HL-60 (cell line): ENCODE measurements around the gene VSNL1.

Experiments used
- DNase-seq, 2 experiments: peaks; one replicate each; pipeline ENCODE4 v3.0.0-alpha.2; 2010 to 2020; ENCODE audit warnings: low read depth in 1 of 2, low spot score in 1 of 2
- H3K27ac ChIP-seq: fragments of 250-450 bp; sonication (Bioruptor Pico); replicated peaks from 2 replicates; pipeline ENCODE4 v1.5.1; 2020; ENCODE audit warnings: mild to moderate bottlenecking, moderate library complexity
- H3K27me3 ChIP-seq: fragments of 250-450 bp; sonication (Bioruptor Pico); 2 replicates; pipeline ENCODE4 v1.5.1; 2021; ENCODE audit warnings: mild to moderate bottlenecking, moderate library complexity; ENCODE audit not compliant: insufficient read depth, poor library complexity, severe bottlenecking
- H3K4me3 ChIP-seq: replicated peaks from 2 replicates; pipeline ENCODE4 v1.5.1; 2011; ENCODE audit warnings: mild to moderate bottlenecking, control low read depth, low read length; ENCODE audit not compliant: insufficient read depth
- GABPA ChIP-seq: IDR thresholded peaks from 2 replicates; pipeline ENCODE4 v1.6.1; 2012; ENCODE audit warnings: low read depth
- POLR2AphosphoS5 ChIP-seq: IDR thresholded peaks from 2 replicates; pipeline ENCODE4 v1.6.1; 2012; ENCODE audit warnings: low read depth
- SPI1 ChIP-seq: IDR thresholded peaks from 2 replicates; pipeline ENCODE4 v1.6.1; 2012; ENCODE audit warnings: low read depth, mild to moderate bottlenecking, borderline replicate concordance
- TF ChIP-seq, protein P1 (sequence below): IDR thresholded peaks from 2 replicates; pipeline ENCODE4 v1.6.1; 2012; ENCODE audit warnings: low read depth; ENCODE audit not compliant: insufficient replicate concordance
- TF ChIP-seq, protein P2 (sequence below): IDR thresholded peaks from one replicate; pipeline ENCODE4 v1.5.1; 2011; ENCODE audit warnings: low read length, control low read depth, inconsistent platforms; ENCODE audit not compliant: insufficient read depth

The VSNL1 gene

DNA sequence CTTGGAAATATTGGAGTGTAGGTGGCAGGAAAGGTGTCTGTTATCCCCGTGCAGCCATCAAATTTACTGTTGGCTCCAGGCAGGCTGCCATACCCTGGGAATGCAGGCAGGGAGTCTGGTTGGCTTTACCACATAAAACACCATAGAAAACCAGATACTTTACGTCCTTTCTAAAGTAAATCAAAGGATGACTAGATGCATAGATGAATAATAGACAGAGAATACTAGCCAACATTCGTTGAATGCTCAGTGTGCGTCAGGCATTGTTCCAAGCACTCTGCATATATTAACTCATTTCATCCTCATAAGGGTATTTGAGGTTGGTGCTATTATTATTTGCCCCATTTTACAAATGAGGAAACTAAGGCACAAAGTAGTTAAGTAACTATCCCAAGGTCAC lies 65.2 kb downstream of the VSNL1 start:
- DNase-seq, result no peak
- no peak overlapping the region for H3K4me3 ChIP-seq
- TF ChIP-seq GABPA (no peak), SPI1 (no peak), POLR2AphosphoS5 (no peak)
- TF ChIP-seq, protein P1, sequence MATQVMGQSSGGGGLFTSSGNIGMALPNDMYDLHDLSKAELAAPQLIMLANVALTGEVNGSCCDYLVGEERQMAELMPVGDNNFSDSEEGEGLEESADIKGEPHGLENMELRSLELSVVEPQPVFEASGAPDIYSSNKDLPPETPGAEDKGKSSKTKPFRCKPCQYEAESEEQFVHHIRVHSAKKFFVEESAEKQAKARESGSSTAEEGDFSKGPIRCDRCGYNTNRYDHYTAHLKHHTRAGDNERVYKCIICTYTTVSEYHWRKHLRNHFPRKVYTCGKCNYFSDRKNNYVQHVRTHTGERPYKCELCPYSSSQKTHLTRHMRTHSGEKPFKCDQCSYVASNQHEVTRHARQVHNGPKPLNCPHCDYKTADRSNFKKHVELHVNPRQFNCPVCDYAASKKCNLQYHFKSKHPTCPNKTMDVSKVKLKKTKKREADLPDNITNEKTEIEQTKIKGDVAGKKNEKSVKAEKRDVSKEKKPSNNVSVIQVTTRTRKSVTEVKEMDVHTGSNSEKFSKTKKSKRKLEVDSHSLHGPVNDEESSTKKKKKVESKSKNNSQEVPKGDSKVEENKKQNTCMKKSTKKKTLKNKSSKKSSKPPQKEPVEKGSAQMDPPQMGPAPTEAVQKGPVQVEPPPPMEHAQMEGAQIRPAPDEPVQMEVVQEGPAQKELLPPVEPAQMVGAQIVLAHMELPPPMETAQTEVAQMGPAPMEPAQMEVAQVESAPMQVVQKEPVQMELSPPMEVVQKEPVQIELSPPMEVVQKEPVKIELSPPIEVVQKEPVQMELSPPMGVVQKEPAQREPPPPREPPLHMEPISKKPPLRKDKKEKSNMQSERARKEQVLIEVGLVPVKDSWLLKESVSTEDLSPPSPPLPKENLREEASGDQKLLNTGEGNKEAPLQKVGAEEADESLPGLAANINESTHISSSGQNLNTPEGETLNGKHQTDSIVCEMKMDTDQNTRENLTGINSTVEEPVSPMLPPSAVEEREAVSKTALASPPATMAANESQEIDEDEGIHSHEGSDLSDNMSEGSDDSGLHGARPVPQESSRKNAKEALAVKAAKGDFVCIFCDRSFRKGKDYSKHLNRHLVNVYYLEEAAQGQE, result no peak
- TF ChIP-seq, protein P2, sequence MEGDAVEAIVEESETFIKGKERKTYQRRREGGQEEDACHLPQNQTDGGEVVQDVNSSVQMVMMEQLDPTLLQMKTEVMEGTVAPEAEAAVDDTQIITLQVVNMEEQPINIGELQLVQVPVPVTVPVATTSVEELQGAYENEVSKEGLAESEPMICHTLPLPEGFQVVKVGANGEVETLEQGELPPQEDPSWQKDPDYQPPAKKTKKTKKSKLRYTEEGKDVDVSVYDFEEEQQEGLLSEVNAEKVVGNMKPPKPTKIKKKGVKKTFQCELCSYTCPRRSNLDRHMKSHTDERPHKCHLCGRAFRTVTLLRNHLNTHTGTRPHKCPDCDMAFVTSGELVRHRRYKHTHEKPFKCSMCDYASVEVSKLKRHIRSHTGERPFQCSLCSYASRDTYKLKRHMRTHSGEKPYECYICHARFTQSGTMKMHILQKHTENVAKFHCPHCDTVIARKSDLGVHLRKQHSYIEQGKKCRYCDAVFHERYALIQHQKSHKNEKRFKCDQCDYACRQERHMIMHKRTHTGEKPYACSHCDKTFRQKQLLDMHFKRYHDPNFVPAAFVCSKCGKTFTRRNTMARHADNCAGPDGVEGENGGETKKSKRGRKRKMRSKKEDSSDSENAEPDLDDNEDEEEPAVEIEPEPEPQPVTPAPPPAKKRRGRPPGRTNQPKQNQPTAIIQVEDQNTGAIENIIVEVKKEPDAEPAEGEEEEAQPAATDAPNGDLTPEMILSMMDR, result no peak
- no peaks in the 10 kb centered on the region for H3K27me3 ChIP-seq
- H3K27ac ChIP-seq, result no peak overlapping the region

- DNase-seq, result no peak
- H3K4me3 ChIP-seq, result no peak overlapping the region
- no peaks in the 10 kb centered on the region for H3K27me3 ChIP-seq
- H3K27ac ChIP-seq, result no peak overlapping the region
- TF ChIP-seq POLR2AphosphoS5 (no peak), GABPA (no peak), SPI1 (no peak)
- TF ChIP-seq, protein P1, result no peak
- TF ChIP-seq, protein P2, result no peak
Observed at GRCh38 chr2:17606851-17607250, 66.4 kb downstream of the VSNL1 start.

DNA sequence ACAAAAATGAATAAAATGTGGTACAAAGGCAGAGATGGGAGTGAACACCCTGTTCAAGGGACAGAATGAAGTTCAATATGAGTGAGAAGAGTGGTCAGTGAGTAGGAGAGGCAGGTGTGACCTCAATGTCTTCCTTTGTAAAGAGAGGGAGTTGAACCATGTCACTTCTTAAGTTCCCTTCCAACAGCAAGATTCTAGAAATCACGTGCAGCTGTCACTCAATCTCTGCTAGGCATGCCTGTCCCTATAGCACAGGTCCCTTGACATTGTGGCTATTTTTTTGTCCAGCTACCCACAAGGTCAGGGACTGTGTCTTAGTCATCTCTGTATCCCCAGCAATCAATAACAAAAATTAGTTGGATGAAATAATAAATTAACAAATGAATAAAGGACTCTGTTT lies 66.9 kb downstream of the VSNL1 start:
- H3K4me3 ChIP-seq, result no peak overlapping the region
- TF ChIP-seq, protein P1, result no peak
- no peak for TF ChIP-seq GABPA
- DNase-seq, result no peak
- H3K27ac ChIP-seq, result no peak overlapping the region
- H3K27me3 ChIP-seq, result no peaks in the 10 kb centered on the region

DNA sequence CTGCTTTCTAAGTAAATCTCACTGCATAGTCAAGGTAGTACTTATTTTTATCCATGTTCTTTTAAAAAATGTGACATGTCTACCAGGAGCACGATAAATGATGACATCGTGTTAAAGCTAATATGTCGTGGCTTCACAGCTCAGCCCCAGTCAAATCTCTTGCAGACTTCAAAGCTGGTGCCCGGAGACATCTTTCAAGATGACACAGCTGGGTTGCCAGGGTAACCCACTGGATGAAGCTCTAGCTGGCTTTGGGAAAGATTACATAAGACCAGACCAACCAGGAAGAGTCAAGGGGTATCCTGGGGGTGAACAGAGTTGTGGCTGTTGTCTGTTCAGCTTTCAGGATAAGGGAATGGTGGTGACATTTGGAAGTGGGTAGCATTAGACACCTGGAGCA lies 67.8 kb downstream of the VSNL1 start:
- Histone ChIP-seq H3K27me3 (no peaks in the 10 kb centered on the region), H3K27ac (no peak overlapping the region), H3K4me3 (no peak overlapping the region)
- DNase-seq, result no peak
- TF ChIP-seq POLR2AphosphoS5, result no peak
- TF ChIP-seq, protein P1, result no peak
- no peak for TF ChIP-seq SPI1
- TF ChIP-seq, protein P2, result no peak
- no peak for TF ChIP-seq GABPA
